Naive thymus-derived CD8-positive, alpha-beta T cell (primary cell): ENCODE data around the gene VEZT. TPM values are rescaled to one million over a fixed set of nuclear protein-coding genes. Genes with fewer than 3 reads are reported as not detected.
A peak's percentile ranks its signal among the peaks of the same experiment; 100 is the strongest.

Experiments used
- ATAC-seq, 2 donors: fragments of 150-1000 bp; cut with Tn5 transposase in 1 of 2; sonication (Bioruptor Pico), chemical (Tn5 transposase) in 1 of 2; 1 replicate in 1 of 2; 2 replicates in 1 of 2; pipeline ENCODE4 v1.10.0; 2021; ENCODE audit warnings: mild to moderate bottlenecking in 2 of 2, moderate library complexity in 2 of 2
- POLR2A ChIA-PET: fragments of 350-600 bp; sonication (Branson Sonifier 250); formaldehyde crosslinking; loops from one replicate; lab custom pipeline; 2021; ENCODE audit warnings: antibody characterized with exemption; lab: Charles Lee
- DNase-seq, 10 donors: peaks; one replicate each; pipeline versions ENCODE4 v3.0.0 to v3.0.0-alpha.2; 2020 to 2022
- H3K27ac Mint-ChIP-seq, 10 donors: one replicate each; pipeline ENCODE4 v1.8.0; 2020 to 2022; ENCODE audit warnings: mild to moderate bottlenecking in 10 of 10, mixed read lengths in 10 of 10, moderate library complexity in 4 of 10, inconsistent platforms in 1 of 10
- H3K27me3 Mint-ChIP-seq, 5 donors: one replicate each; pipeline ENCODE4 v1.8.0; 2021 to 2022; ENCODE audit warnings: mixed read lengths in 5 of 5
- H3K36me3 Mint-ChIP-seq, 3 donors: one replicate each; pipeline ENCODE4 v1.8.0; 2020 to 2022; ENCODE audit warnings: mixed read lengths in 3 of 3, mild to moderate bottlenecking in 2 of 3, inconsistent platforms in 1 of 3
- H3K4me1 Mint-ChIP-seq, 4 donors: one replicate each; pipeline ENCODE4 v1.8.0; 2021 to 2022; ENCODE audit warnings: mixed read lengths in 4 of 4
- H3K4me3 Mint-ChIP-seq, 10 donors: one replicate each; pipeline ENCODE4 v1.8.0; 2020 to 2022; ENCODE audit warnings: mild to moderate bottlenecking in 10 of 10, mixed read lengths in 10 of 10, moderate library complexity in 6 of 10, inconsistent platforms in 1 of 10
- H3K9me3 Mint-ChIP-seq, 9 donors: one replicate each; pipeline ENCODE4 v1.8.0; 2020 to 2022; ENCODE audit warnings: mixed read lengths in 9 of 9, mild to moderate bottlenecking in 3 of 9, inconsistent platforms in 1 of 9, moderate library complexity in 1 of 9
- polyA plus RNA-seq, 3 donors: library from polyadenylated mRNA; unstranded; fragments of 300-500 nt; fragmentation: Illumina TruSeq; gene quantifications; one replicate each; pipeline ENCODE4 v1.2.3, GENCODE V29; 2021
- total RNA-seq, 8 experiments: library from RNA in 2 of 8; stranded (reverse) in 2 of 8; gene quantifications; one replicate each; pipeline ENCODE4 v1.2.3 and lab custom pipeline; 2021 to 2026

The VEZT gene
- total and polyA plus RNA-seq, 5 experiments from 2014 or later, result 17.4 to 44.8 (median 22.7) TPM

- ATAC-seq (no peak), DNase-seq (no peak)
- Mint-ChIP-seq H3K27me3 (no peaks in the 10 kb centered on the region), H3K4me3 (no peak overlapping the region), H3K36me3 (peaks cover 0 to 26% (median 6%) of the 10 kb centered on the region in 3 donors), H3K4me1 (peaks cover 8 to 33% (median 21%) of the 10 kb centered on the region in 4 donors), H3K9me3 (no peaks in the 10 kb centered on the region), H3K27ac (peak overlapping the region in 1 of 10 donors; percentile 5)
- POLR2A ChIA-PET, result no interaction called here
These were observed 31.2 kb downstream of the VEZT start for GRCh38 chr12:95248604-95249360.

GRCh38 chr12:95253386-95253785 is 35.8 kb downstream of the VEZT start:
- Mint-ChIP-seq H3K27ac (no peak overlapping the region), H3K9me3 (no peaks in the 10 kb centered on the region), H3K4me1 (peaks cover 0 to 11% (median 9%) of the 10 kb centered on the region in 4 donors), H3K36me3 (peaks cover 17 to 65% (median 28%) of the 10 kb centered on the region in 3 donors), H3K4me3 (no peak overlapping the region), H3K27me3 (no peaks in the 10 kb centered on the region)
- DNase-seq, result no peak
- ATAC-seq, result no peak
- POLR2A ChIA-PET, result no interaction called here

GRCh38 chr12:95257541-95257940 is 39.9 kb downstream of the VEZT start:
- H3K4me1 Mint-ChIP-seq, result peaks cover 0 to 12% (median 1%) of the 10 kb centered on the region in 4 donors

GRCh38 chr12:95258151-95258550 is 40.5 kb downstream of the VEZT start:
- Mint-ChIP-seq H3K27ac (no peak overlapping the region), H3K4me1 (peaks cover 0 to 12% (median 1%) of the 10 kb centered on the region in 4 donors), H3K9me3 (no peaks in the 10 kb centered on the region), H3K36me3 (peaks cover 17 to 77% (median 29%) of the 10 kb centered on the region in 3 donors), H3K27me3 (no peaks in the 10 kb centered on the region), H3K4me3 (no peak overlapping the region)
- no peak for DNase-seq
- ATAC-seq, result no peak
- POLR2A ChIA-PET, result no interaction called here

More at GRCh38 chr12:95257541-95257940, 39.9 kb downstream of the VEZT start:
- POLR2A ChIA-PET, result no interaction called here
- no peaks in the 10 kb centered on the region for H3K27me3 Mint-ChIP-seq
- peaks cover 17 to 76% (median 28%) of the 10 kb centered on the region in 3 donors for H3K36me3 Mint-ChIP-seq
- no peak overlapping the region for H3K4me3 Mint-ChIP-seq
- peak overlapping the region in 1 of 10 donors; percentile 36 for H3K27ac Mint-ChIP-seq
- no peak for ATAC-seq
- DNase-seq, result no peak
- H3K9me3 Mint-ChIP-seq, result no peaks in the 10 kb centered on the region

- no peaks in the 10 kb centered on the region for H3K9me3 Mint-ChIP-seq
- H3K27ac Mint-ChIP-seq, result no peak overlapping the region
- no peak for ATAC-seq
- H3K36me3 Mint-ChIP-seq, result peaks cover 17 to 78% (median 26%) of the 10 kb centered on the region in 3 donors
- no peaks in the 10 kb centered on the region for H3K27me3 Mint-ChIP-seq
- POLR2A ChIA-PET, result no interaction called here
- no peak overlapping the region for H3K4me3 Mint-ChIP-seq
- peaks cover 0 to 12% (median 1%) of the 10 kb centered on the region in 4 donors for H3K4me1 Mint-ChIP-seq
- no peak for DNase-seq
These were observed 41.2 kb downstream of the VEZT start for GRCh38 chr12:95258803-95259202.

- H3K27me3 Mint-ChIP-seq, result no peaks in the 10 kb centered on the region
- POLR2A ChIA-PET, result interaction anchor here (0.6 kb wide), 1 partner anchor 9 kb away, joined by 3 read pairs; no protein-coding TSS in a partner anchor
- H3K4me1 Mint-ChIP-seq, result peaks cover 0 to 12% (median 1%) of the 10 kb centered on the region in 4 donors
- DNase-seq (no peak), ATAC-seq (no peak)
- H3K4me3 Mint-ChIP-seq, result no peak overlapping the region
- peaks cover 17 to 76% (median 28%) of the 10 kb centered on the region in 3 donors for H3K36me3 Mint-ChIP-seq
- H3K27ac Mint-ChIP-seq, result no peak overlapping the region
- no peaks in the 10 kb centered on the region for H3K9me3 Mint-ChIP-seq
These were observed 41.8 kb downstream of the VEZT start for GRCh38 chr12:95259368-95259767.

- Mint-ChIP-seq H3K27ac (no peak overlapping the region), H3K27me3 (no peaks in the 10 kb centered on the region), H3K4me3 (no peak overlapping the region), H3K36me3 (peaks cover 8 to 70% (median 20%) of the 10 kb centered on the region in 3 donors), H3K4me1 (peaks cover 0 to 11% (median 0%) of the 10 kb centered on the region in 4 donors), H3K9me3 (no peaks in the 10 kb centered on the region)
- no peak for ATAC-seq
- POLR2A ChIA-PET, result no interaction called here
- no peak for DNase-seq
These were observed 43.5 kb downstream of the VEZT start for GRCh38 chr12:95261109-95261508.

- Mint-ChIP-seq H3K27me3 (no peaks in the 10 kb centered on the region), H3K9me3 (no peaks in the 10 kb centered on the region), H3K27ac (no peak overlapping the region), H3K36me3 (peaks cover 0 to 67% (median 9%) of the 10 kb centered on the region in 3 donors), H3K4me1 (peaks cover 0 to 9% (median 0%) of the 10 kb centered on the region in 4 donors), H3K4me3 (no peak overlapping the region)
- ATAC-seq (no peak), DNase-seq (no peak)
- POLR2A ChIA-PET, result no interaction called here
These were observed 45.2 kb downstream of the VEZT start for GRCh38 chr12:95262808-95263207.

- Mint-ChIP-seq H3K27me3 (no peaks in the 10 kb centered on the region), H3K36me3 (peaks cover 0 to 66% (median 9%) of the 10 kb centered on the region in 3 donors), H3K4me3 (no peak overlapping the region), H3K9me3 (no peaks in the 10 kb centered on the region), H3K27ac (no peak overlapping the region), H3K4me1 (peaks cover 0 to 2% (median 0%) of the 10 kb centered on the region in 4 donors)
- POLR2A ChIA-PET, result no interaction called here
- ATAC-seq, result no peak
- DNase-seq, result no peak
These were observed 48.2 kb downstream of the VEZT start for GRCh38 chr12:95265765-95266164.

- Mint-ChIP-seq H3K27me3 (no peaks in the 10 kb centered on the region), H3K36me3 (peaks cover 0 to 66% (median 9%) of the 10 kb centered on the region in 3 donors), H3K4me3 (no peak overlapping the region), H3K4me1 (peaks cover 0 to 2% (median 0%) of the 10 kb centered on the region in 4 donors), H3K9me3 (no peaks in the 10 kb centered on the region), H3K27ac (no peak overlapping the region)
- no peak for DNase-seq
- ATAC-seq, result no peak
- POLR2A ChIA-PET, result no interaction called here
These were observed 48.6 kb downstream of the VEZT start for GRCh38 chr12:95266254-95266653.

- no peak for ATAC-seq
- POLR2A ChIA-PET, result no interaction called here
- DNase-seq, result no peak
- Mint-ChIP-seq H3K27me3 (no peaks in the 10 kb centered on the region), H3K36me3 (peaks cover 0 to 69% (median 11%) of the 10 kb centered on the region in 3 donors), H3K9me3 (no peaks in the 10 kb centered on the region), H3K27ac (no peak overlapping the region), H3K4me3 (no peak overlapping the region), H3K4me1 (peaks cover 0 to 2% (median 0%) of the 10 kb centered on the region in 4 donors)
These were observed 52.3 kb downstream of the VEZT start for GRCh38 chr12:95269892-95270291.

GRCh38 chr12:95271465-95271864 is 53.9 kb downstream of the VEZT start:
- Mint-ChIP-seq H3K27ac (no peak overlapping the region), H3K36me3 (peaks cover 0 to 69% (median 13%) of the 10 kb centered on the region in 3 donors), H3K4me1 (peaks cover 0 to 2% (median 0%) of the 10 kb centered on the region in 4 donors), H3K4me3 (no peak overlapping the region), H3K9me3 (no peaks in the 10 kb centered on the region), H3K27me3 (no peaks in the 10 kb centered on the region)
- no peak for DNase-seq
- ATAC-seq, result no peak
- POLR2A ChIA-PET, result no interaction called here

- ATAC-seq, result no peak
- peaks cover 0 to 5% (median 0%) of the 10 kb centered on the region in 4 donors for H3K4me1 Mint-ChIP-seq
- H3K27ac Mint-ChIP-seq, result no peak overlapping the region
- POLR2A ChIA-PET, result interaction anchor here (0.7 kb wide), 1 partner anchor 197 kb away, joined by 3 read pairs; the partner anchor contains the start of gene METAP2
- peaks cover 0 to 60% (median 15%) of the 10 kb centered on the region in 3 donors for H3K36me3 Mint-ChIP-seq
- no peaks in the 10 kb centered on the region for H3K27me3 Mint-ChIP-seq
- H3K9me3 Mint-ChIP-seq, result no peaks in the 10 kb centered on the region
- H3K4me3 Mint-ChIP-seq, result no peak overlapping the region
- DNase-seq, result no peak
These were observed 59.5 kb downstream of the VEZT start for GRCh38 chr12:95277139-95277538.
